Cardiac muscle cell (in vitro differentiated cells and primary cell): Measurements from ENCODE around the gene POLN. TPM values are rescaled to one million over a fixed set of nuclear protein-coding genes. Genes with fewer than 3 reads are reported as not detected.
A peak's percentile ranks its signal among the peaks of the same experiment; 100 is the strongest.

Source experiments
- DNase-seq, 2 donors: peaks; one replicate each; pipeline versions ENCODE4 v3.0.0 to v3.0.0-alpha.2; 2010 to 2017; ENCODE audit warnings: low read depth in 1 of 2, low spot score in 1 of 2
- H3K27ac ChIP-seq: fragments of 200-600 bp; sonication (generic); 2 replicates; pipeline ENCODE4 v1.5.1; 2016
- H3K27me3 ChIP-seq: fragments of 200-600 bp; sonication (generic); 2 replicates; pipeline ENCODE4 v1.6.0; 2016; ENCODE audit warnings: control low read depth
- H3K36me3 ChIP-seq: fragments of 200-600 bp; sonication (generic); 2 replicates; pipeline ENCODE4 v1.5.1; 2016; ENCODE audit warnings: control low read depth
- H3K4me1 ChIP-seq: fragments of 200-600 bp; sonication (generic); 2 replicates; pipeline ENCODE4 v1.8.1; 2017; ENCODE audit warnings: low read depth, mild to moderate bottlenecking, mixed run types
- H3K4me3 ChIP-seq: fragments of 200-600 bp; sonication (generic); 2 replicates; pipeline ENCODE4 v1.5.1; 2016; ENCODE audit warnings: mild to moderate bottlenecking
- H3K9me3 ChIP-seq: fragments of 200-600 bp; sonication (generic); 2 replicates; pipeline ENCODE4 v1.5.1; 2017; ENCODE audit warnings: low read depth, mild to moderate bottlenecking, control low read depth
- polyA plus RNA-seq: library from polyadenylated mRNA; unstranded; fragments of >200 nt; fragmentation: Nextera tagmentation; extraction: Ambion mirVana; gene quantifications from 2 replicates; pipeline ENCODE4 v1.2.1, GENCODE V29; 2016
- total RNA-seq: library from RNA; depleted of rRNA; stranded (reverse); fragments of >200 nt; gene quantifications from 2 replicates; pipeline ENCODE4 v1.2.3, GENCODE V29; 2016
- TF ChIP-seq, protein P1 (sequence below): IDR thresholded peaks from 2 replicates; pipeline ENCODE4 v1.5.1; 2012; ENCODE audit warnings: low read depth, mild to moderate bottlenecking, low read length

POLN gene
- total and polyA plus RNA-seq, 2 experiments from 2014 or later = 5.2 to 9.0 TPM

DNA sequence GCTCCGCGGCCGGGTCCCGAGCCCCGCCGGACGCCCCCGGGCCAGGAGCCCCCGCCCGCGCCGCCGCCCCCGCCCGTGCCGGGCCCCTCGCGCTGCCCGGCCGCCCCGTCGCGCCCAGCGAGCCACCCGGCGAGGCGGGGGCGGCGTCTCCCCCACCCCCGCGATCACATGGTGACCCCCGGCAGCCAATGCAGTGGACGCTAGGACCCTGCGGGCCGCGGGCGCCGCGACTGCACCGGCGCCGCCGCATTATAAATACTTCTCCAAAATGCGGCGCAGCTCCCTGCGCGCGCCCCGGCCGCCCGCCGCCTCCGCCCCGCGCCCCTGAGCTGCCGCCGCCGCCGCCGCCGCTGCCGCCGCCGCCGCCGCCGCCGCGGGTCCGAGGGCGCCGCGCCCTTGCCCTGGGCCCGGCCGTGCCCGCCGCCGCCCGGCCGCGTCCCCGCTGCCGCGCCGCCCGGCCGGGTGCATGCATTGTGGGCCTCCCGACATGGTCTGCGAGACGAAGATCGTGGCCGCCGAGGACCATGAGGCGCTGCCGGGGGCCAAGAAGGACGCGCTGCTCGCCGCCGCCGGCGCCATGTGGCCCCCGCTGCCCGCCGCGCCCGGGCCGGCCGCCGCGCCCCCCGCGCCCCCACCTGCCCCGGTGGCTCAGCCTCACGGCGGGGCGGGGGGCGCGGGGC lies 182.7 kb downstream of the POLN start, which contains the start of gene NAT8L:
Gene NAT8L (plus strand): TSS at position 282 of the 680 bp plus-strand sequence. CDS start 185 bp downstream, at position 467.
- H3K27me3 ChIP-seq = peaks cover 33% of the 10 kb centered on the region
- no peak within 1 kb of the TSS for H3K27ac ChIP-seq

DNA sequence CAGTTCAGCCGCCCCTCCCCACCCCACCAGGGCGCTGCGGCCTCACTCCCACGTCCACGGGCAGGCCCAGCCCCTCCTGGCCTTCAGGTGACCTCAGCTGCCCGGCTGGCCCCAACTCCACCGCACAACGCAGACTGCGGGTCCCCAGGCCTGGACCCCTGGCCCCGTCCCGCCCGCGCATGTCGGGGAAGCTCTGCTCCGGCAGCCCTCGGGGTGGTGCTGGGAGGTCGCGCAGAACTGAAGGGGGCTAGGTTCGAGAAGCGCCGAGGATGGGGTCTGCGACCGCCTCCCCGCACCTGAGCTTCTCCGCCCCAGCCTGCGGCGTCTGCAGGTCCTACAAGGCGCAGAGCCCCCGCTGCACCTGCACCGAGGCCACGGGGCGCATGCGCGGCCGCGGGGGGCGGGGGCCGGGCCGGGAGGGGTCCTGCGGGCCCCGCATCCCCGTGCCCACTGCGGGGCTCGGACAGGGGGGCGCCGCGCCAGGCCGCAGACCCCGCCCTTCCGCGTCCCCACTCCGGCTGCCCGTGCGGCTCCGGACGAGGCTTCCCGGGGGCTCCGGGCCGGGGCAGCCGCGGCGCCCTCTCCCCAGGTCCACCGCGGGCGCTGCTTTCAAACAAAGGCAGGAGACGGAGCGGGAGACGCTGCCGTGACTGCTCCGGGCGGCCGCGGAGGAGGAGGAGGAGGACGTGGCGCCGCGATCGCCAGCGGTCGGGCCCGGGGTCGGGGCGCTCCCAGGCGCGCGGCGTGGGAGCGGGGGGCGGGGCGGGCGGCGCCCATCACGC lies 183.5 kb downstream of the POLN start:
- peaks cover 33% of the 10 kb centered on the region for H3K27me3 ChIP-seq
- peak overlapping the region; percentile 75 for H3K4me3 ChIP-seq
- TF ChIP-seq, protein P1, sequence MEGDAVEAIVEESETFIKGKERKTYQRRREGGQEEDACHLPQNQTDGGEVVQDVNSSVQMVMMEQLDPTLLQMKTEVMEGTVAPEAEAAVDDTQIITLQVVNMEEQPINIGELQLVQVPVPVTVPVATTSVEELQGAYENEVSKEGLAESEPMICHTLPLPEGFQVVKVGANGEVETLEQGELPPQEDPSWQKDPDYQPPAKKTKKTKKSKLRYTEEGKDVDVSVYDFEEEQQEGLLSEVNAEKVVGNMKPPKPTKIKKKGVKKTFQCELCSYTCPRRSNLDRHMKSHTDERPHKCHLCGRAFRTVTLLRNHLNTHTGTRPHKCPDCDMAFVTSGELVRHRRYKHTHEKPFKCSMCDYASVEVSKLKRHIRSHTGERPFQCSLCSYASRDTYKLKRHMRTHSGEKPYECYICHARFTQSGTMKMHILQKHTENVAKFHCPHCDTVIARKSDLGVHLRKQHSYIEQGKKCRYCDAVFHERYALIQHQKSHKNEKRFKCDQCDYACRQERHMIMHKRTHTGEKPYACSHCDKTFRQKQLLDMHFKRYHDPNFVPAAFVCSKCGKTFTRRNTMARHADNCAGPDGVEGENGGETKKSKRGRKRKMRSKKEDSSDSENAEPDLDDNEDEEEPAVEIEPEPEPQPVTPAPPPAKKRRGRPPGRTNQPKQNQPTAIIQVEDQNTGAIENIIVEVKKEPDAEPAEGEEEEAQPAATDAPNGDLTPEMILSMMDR = no peak
- peaks cover 4% of the 10 kb centered on the region for H3K4me1 ChIP-seq
- H3K27ac ChIP-seq = no peak overlapping the region
- no peaks in the 10 kb centered on the region for H3K36me3 ChIP-seq
- DNase-seq = peak in 1 of 2 donors; percentile 75
- H3K9me3 ChIP-seq = no peaks in the 10 kb centered on the region

More for the DNA sequence above, 182.7 kb downstream of the POLN start, which contains the start of gene NAT8L:
- Histone ChIP-seq H3K36me3 (no peaks in the 10 kb centered on the region), H3K4me3 (peak within 1 kb of the TSS; percentile 75), H3K9me3 (no peaks in the 10 kb centered on the region), H3K4me1 (peaks cover 4% of the 10 kb centered on the region)
- peak; percentile 27 to 83 for DNase-seq
- TF ChIP-seq, protein P1 = no peak

DNA sequence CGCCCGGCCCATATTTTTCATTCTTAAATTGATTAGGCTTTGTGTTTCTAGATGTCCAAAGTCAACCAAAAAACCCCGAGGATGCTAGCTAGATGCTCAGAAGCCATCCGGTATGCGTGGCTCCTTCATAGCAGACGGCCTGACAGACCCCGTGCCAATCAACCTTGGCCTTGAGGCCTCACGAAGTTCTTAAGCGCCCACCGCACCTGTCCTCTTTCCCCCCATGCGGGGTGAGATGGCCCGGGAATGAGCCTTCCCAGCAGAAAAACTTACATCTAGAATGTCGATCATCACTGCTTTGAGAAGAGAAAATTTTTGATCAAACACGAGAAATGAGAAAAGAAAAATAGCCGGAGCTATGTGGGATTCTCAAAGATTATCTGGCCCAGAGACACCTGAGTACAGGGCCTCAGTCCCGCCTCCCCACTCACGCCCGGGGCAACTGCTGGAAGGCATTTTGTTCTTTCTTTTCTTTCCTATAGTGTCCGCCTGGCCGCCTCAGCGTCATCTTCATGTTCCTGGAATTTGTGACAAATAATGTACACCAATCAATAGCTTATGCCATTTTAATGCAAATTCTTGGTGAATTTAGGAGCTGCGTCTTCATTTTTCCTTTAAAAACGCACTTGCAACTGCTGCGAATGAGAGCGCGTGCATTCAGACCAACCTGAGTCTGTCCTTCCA lies 184.4 kb downstream of the POLN start:
- peaks cover 4% of the 10 kb centered on the region for H3K4me1 ChIP-seq
- no peak overlapping the region for H3K27ac ChIP-seq
- H3K27me3 ChIP-seq = peaks cover 33% of the 10 kb centered on the region
- H3K9me3 ChIP-seq = no peaks in the 10 kb centered on the region
- no peak for DNase-seq
- no peak overlapping the region for H3K4me3 ChIP-seq
- no peaks in the 10 kb centered on the region for H3K36me3 ChIP-seq
- TF ChIP-seq, protein P1 = no peak

DNA sequence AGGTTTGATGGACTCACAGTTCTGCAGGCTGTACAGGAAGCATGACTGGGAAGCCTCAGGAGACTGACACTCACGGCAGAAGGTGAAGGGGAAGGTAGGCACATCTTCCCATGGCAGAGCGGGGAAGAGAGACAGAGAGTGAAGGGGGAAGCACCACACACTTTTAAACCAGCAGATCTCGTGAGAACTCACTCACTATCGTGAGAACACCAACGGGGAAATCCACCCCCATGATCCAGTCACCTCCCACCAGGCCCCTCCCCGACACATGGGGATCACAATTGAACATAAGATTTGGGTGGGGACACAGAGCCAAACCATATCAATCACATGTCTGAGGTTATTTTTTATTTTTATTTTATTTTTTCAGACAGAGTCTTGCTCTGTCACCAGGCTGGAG lies 187.7 kb downstream of the POLN start:
- Histone ChIP-seq H3K9me3 (no peaks in the 10 kb centered on the region), H3K27me3 (peaks cover 30% of the 10 kb centered on the region), H3K4me1 (no peaks in the 10 kb centered on the region), H3K36me3 (no peaks in the 10 kb centered on the region), H3K27ac (no peak overlapping the region), H3K4me3 (no peak overlapping the region)
- DNase-seq = no peak
- TF ChIP-seq, protein P1 = no peak

DNA sequence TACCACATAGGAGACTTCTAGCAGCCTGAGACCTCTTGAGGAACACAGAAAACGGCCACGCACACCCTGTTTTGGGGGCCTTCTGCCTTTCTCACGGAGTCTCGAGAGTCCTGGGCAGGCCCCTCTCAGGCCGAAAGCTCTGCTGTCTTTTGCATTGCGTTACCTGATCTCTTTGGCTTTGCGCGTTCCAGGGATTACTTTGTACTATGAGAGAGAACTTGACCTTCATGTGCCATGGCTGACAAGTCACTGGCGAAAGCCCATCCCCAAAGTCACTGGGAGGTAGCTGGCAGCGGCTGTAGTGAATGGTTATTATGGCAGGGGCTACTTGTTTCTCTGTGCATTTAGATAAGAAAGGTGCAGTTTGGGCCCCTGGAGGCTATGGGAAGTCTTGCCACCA lies 190.8 kb downstream of the POLN start:
- H3K9me3 ChIP-seq = no peaks in the 10 kb centered on the region
- no peak overlapping the region for H3K4me3 ChIP-seq
- H3K36me3 ChIP-seq = no peaks in the 10 kb centered on the region
- no peak for DNase-seq
- TF ChIP-seq, protein P1 = no peak
- no peak overlapping the region for H3K27ac ChIP-seq
- peaks cover 9% of the 10 kb centered on the region for H3K27me3 ChIP-seq
- H3K4me1 ChIP-seq = no peaks in the 10 kb centered on the region
